ENCODE measurements around the gene UNCX.

UNCX gene

GRCh38 chr7:1223196-1223981 lies 9.3 kb upstream of the UNCX start:
- 34% methylated on average over 23 of the region's 23 CpGs for WGBS
- Histone ChIP-seq H3K9ac (ENCODE audit: low read length) (no peak overlapping the region), H3K4me3 (ENCODE audit: insufficient read depth in 1 of 2, low read depth in 1 of 2, low read length in 2 of 2) (no peak overlapping the region), H2BK12ac (ENCODE audit: low read length in 2 of 2) (no peak overlapping the region), H3K14ac (ENCODE audit: low read length in 2 of 2) (no peak overlapping the region), H3K36me3 (ENCODE audit: control insufficient read depth in 1 of 2, insufficient read depth in 2 of 2, low read depth in 1 of 2, low read length in 2 of 2) (no peaks in the 10 kb centered on the region), H4K8ac (ENCODE audit: low read length) (no peak overlapping the region), H2BK120ac (ENCODE audit: low read depth, low read length) (no peak overlapping the region), H3K9me3 (ENCODE audit: control insufficient read depth, low read length) (peaks cover 5% of the 10 kb centered on the region), H2AFZ (ENCODE audit: low read depth, low read length) (no peak overlapping the region), H3K4ac (ENCODE audit: low read depth in 1 of 2, low read length in 2 of 2) (no peak overlapping the region), H3K79me1 (replicated peaks; ENCODE audit: low read length, poor library complexity, severe bottlenecking) (no peaks in the 10 kb centered on the region), H3K23ac (ENCODE audit: low read length in 2 of 2) (no peak overlapping the region), H3K27me3 (ENCODE audit: control insufficient read depth in 1 of 2, insufficient read depth in 1 of 2, low read length in 2 of 2) (peaks cover 89 to 91% of the 10 kb centered on the region in 2 experiments), H3K4me2 (ENCODE audit: low read length, poor library complexity, severe bottlenecking) (no peak overlapping the region), H2BK15ac (ENCODE audit: low read depth, poor library complexity, severe bottlenecking) (no peak overlapping the region), H3K4me1 (ENCODE audit: control insufficient read depth, insufficient read depth, low read depth, low read length) (peaks cover 5% of the 10 kb centered on the region), H2BK5ac (ENCODE audit: low read depth, low read length, poor library complexity, severe bottlenecking) (no peak overlapping the region), H3K27ac (ENCODE audit: low read length, poor library complexity, severe bottlenecking) (no peak overlapping the region), H4K91ac (ENCODE audit: low read length) (no peak overlapping the region), H2AK5ac (ENCODE audit: low read length, severe bottlenecking) (no peak overlapping the region), H3K18ac (ENCODE audit: low read depth in 1 of 2, low read length in 2 of 2) (no peak overlapping the region)
- DNase-seq = no peak

GRCh38 chr7:1224086-1224716 lies 8.5 kb upstream of the UNCX start:
- Histone ChIP-seq H2BK5ac (ENCODE audit: low read depth, low read length, poor library complexity, severe bottlenecking) (no peak overlapping the region), H2BK120ac (ENCODE audit: low read depth, low read length) (no peak overlapping the region), H3K4me2 (ENCODE audit: low read length, poor library complexity, severe bottlenecking) (no peak overlapping the region), H2AFZ (ENCODE audit: low read depth, low read length) (no peak overlapping the region), H3K27me3 (ENCODE audit: control insufficient read depth in 1 of 2, insufficient read depth in 1 of 2, low read length in 2 of 2) (peaks cover 89 to 90% of the 10 kb centered on the region in 2 experiments), H3K4me3 (ENCODE audit: insufficient read depth in 1 of 2, low read depth in 1 of 2, low read length in 2 of 2) (no peak overlapping the region), H3K36me3 (ENCODE audit: control insufficient read depth in 1 of 2, insufficient read depth in 2 of 2, low read depth in 1 of 2, low read length in 2 of 2) (no peaks in the 10 kb centered on the region), H3K9me3 (ENCODE audit: control insufficient read depth, low read length) (peaks cover 9% of the 10 kb centered on the region), H4K8ac (ENCODE audit: low read length) (no peak overlapping the region), H3K14ac (ENCODE audit: low read length in 2 of 2) (no peak overlapping the region), H3K27ac (ENCODE audit: low read length, poor library complexity, severe bottlenecking) (no peak overlapping the region), H2AK5ac (ENCODE audit: low read length, severe bottlenecking) (no peak overlapping the region), H2BK12ac (ENCODE audit: low read length in 2 of 2) (no peak overlapping the region), H3K4ac (ENCODE audit: low read depth in 1 of 2, low read length in 2 of 2) (no peak overlapping the region), H3K4me1 (ENCODE audit: control insufficient read depth, insufficient read depth, low read depth, low read length) (peaks cover 5% of the 10 kb centered on the region), H3K23ac (ENCODE audit: low read length in 2 of 2) (no peak overlapping the region), H3K9ac (ENCODE audit: low read length) (no peak overlapping the region), H4K91ac (ENCODE audit: low read length) (no peak overlapping the region), H3K18ac (ENCODE audit: low read depth in 1 of 2, low read length in 2 of 2) (no peak overlapping the region), H2BK15ac (ENCODE audit: low read depth, poor library complexity, severe bottlenecking) (no peak overlapping the region), H3K79me1 (replicated peaks; ENCODE audit: low read length, poor library complexity, severe bottlenecking) (no peaks in the 10 kb centered on the region)
- no peak for DNase-seq
- 6% methylated on average over 65 of the region's 66 CpGs for WGBS

GRCh38 chr7:1225030-1225429 lies 7.6 kb upstream of the UNCX start:
- Histone ChIP-seq H2BK12ac (ENCODE audit: low read length in 2 of 2) (no peak overlapping the region), H4K8ac (ENCODE audit: low read length) (no peak overlapping the region), H2BK15ac (ENCODE audit: low read depth, poor library complexity, severe bottlenecking) (no peak overlapping the region), H4K91ac (ENCODE audit: low read length) (no peak overlapping the region), H3K9me3 (ENCODE audit: control insufficient read depth, low read length) (peaks cover 9% of the 10 kb centered on the region), H2BK120ac (ENCODE audit: low read depth, low read length) (peak overlapping the region; percentile 19), H2BK5ac (ENCODE audit: low read depth, low read length, poor library complexity, severe bottlenecking) (no peak overlapping the region), H3K9ac (ENCODE audit: low read length) (no peak overlapping the region), H3K4ac (ENCODE audit: low read depth in 1 of 2, low read length in 2 of 2) (no peak overlapping the region), H2AFZ (ENCODE audit: low read depth, low read length) (no peak overlapping the region), H3K4me1 (ENCODE audit: control insufficient read depth, insufficient read depth, low read depth, low read length) (peaks cover 7% of the 10 kb centered on the region), H3K4me3 (ENCODE audit: insufficient read depth in 1 of 2, low read depth in 1 of 2, low read length in 2 of 2) (no peak overlapping the region), H3K4me2 (ENCODE audit: low read length, poor library complexity, severe bottlenecking) (no peak overlapping the region), H3K18ac (ENCODE audit: low read depth in 1 of 2, low read length in 2 of 2) (no peak overlapping the region), H3K36me3 (ENCODE audit: control insufficient read depth in 1 of 2, insufficient read depth in 2 of 2, low read depth in 1 of 2, low read length in 2 of 2) (no peaks in the 10 kb centered on the region), H3K23ac (ENCODE audit: low read length in 2 of 2) (no peak overlapping the region), H3K27ac (ENCODE audit: low read length, poor library complexity, severe bottlenecking) (no peak overlapping the region), H2AK5ac (ENCODE audit: low read length, severe bottlenecking) (no peak overlapping the region), H3K79me1 (replicated peaks; ENCODE audit: low read length, poor library complexity, severe bottlenecking) (no peaks in the 10 kb centered on the region), H3K14ac (ENCODE audit: low read length in 2 of 2) (no peak overlapping the region), H3K27me3 (ENCODE audit: control insufficient read depth in 1 of 2, insufficient read depth in 1 of 2, low read length in 2 of 2) (peaks cover 82 to 86% of the 10 kb centered on the region in 2 experiments)
- no peak for DNase-seq
- WGBS = 4% methylated on average over 11 of the region's 11 CpGs

GRCh38 chr7:1225441-1226185 lies 7.1 kb upstream of the UNCX start:
- no peak overlapping the region for H3K9ac ChIP-seq (ENCODE audit: low read length)
- DNase-seq = no peak
- H2BK12ac ChIP-seq (ENCODE audit: low read length in 2 of 2) = no peak overlapping the region
- no peaks in the 10 kb centered on the region for H3K79me1 ChIP-seq (replicated peaks; ENCODE audit: low read length, poor library complexity, severe bottlenecking)
- no peak overlapping the region for H2AFZ ChIP-seq (ENCODE audit: low read depth, low read length)
- no peak overlapping the region for H2AK5ac ChIP-seq (ENCODE audit: low read length, severe bottlenecking)
- peaks cover 9% of the 10 kb centered on the region for H3K4me1 ChIP-seq (ENCODE audit: control insufficient read depth, insufficient read depth, low read depth, low read length)
- no peaks in the 10 kb centered on the region for H3K36me3 ChIP-seq (ENCODE audit: control insufficient read depth in 1 of 2, insufficient read depth in 2 of 2, low read depth in 1 of 2, low read length in 2 of 2)
- 10% methylated on average over 35 of the region's 52 CpGs for WGBS
- no peak overlapping the region for H2BK5ac ChIP-seq (ENCODE audit: low read depth, low read length, poor library complexity, severe bottlenecking)
- H3K4me2 ChIP-seq (ENCODE audit: low read length, poor library complexity, severe bottlenecking) = no peak overlapping the region
- no peak overlapping the region for H3K14ac ChIP-seq (ENCODE audit: low read length in 2 of 2)
- no peak overlapping the region for H3K23ac ChIP-seq (ENCODE audit: low read length in 2 of 2)
- no peak overlapping the region for H4K8ac ChIP-seq (ENCODE audit: low read length)
- H3K4me3 ChIP-seq (ENCODE audit: insufficient read depth in 1 of 2, low read depth in 1 of 2, low read length in 2 of 2) = no peak overlapping the region
- peaks cover 9% of the 10 kb centered on the region for H3K9me3 ChIP-seq (ENCODE audit: control insufficient read depth, low read length)
- no peak overlapping the region for H3K18ac ChIP-seq (ENCODE audit: low read depth in 1 of 2, low read length in 2 of 2)
- no peak overlapping the region for H4K91ac ChIP-seq (ENCODE audit: low read length)
- peaks cover 84% of the 10 kb centered on the region in 2 experiments for H3K27me3 ChIP-seq (ENCODE audit: control insufficient read depth in 1 of 2, insufficient read depth in 1 of 2, low read length in 2 of 2)
- no peak overlapping the region for H3K27ac ChIP-seq (ENCODE audit: low read length, poor library complexity, severe bottlenecking)
- H2BK15ac ChIP-seq (ENCODE audit: low read depth, poor library complexity, severe bottlenecking) = no peak overlapping the region
- peak overlapping the region; percentile 19 for H2BK120ac ChIP-seq (ENCODE audit: low read depth, low read length)
- H3K4ac ChIP-seq (ENCODE audit: low read depth in 1 of 2, low read length in 2 of 2) = no peak overlapping the region
